ENCODE results near the gene LGALS7B.
"Not testable (repeated sequence)": the region's sequence is repeated elsewhere in the genome, so short reads cannot be mapped to it uniquely, and the experiment has no call there.

Gene LGALS7B

GRCh38 chr19:38770228-38770948 lies 18.6 kb upstream of the LGALS7B start:
- not testable (repeated sequence) for DNase-seq

- DNase-seq = not testable (repeated sequence)
Measured at GRCh38 chr19:38770949-38771275, 18.1 kb upstream of the LGALS7B start.

GRCh38 chr19:38771569-38771968 lies 17.4 kb upstream of the LGALS7B start:
- not testable (repeated sequence) for DNase-seq

GRCh38 chr19:38773469-38774177 lies 15.4 kb upstream of the LGALS7B start, which contains the start of gene LGALS7:
Gene LGALS7, minus strand, starts transcription at chr19:38773517. Its CDS starts 25 bp downstream, at chr19:38773492.
- DNase-seq = no peak

GRCh38 chr19:38774181-38774950 lies 14.6 kb upstream of the LGALS7B start:
- DNase-seq = no peak

- no peak for DNase-seq
Measured at GRCh38 chr19:38778733-38779132, 10.3 kb upstream of the LGALS7B start.

- no peak for DNase-seq
Measured at GRCh38 chr19:38780443-38780842, 8.6 kb upstream of the LGALS7B start.

- DNase-seq = peak; percentile 91
Measured at GRCh38 chr19:38781058-38781457, 7.9 kb upstream of the LGALS7B start.

- DNase-seq = not testable (repeated sequence)
Measured at GRCh38 chr19:38782212-38782611, 6.8 kb upstream of the LGALS7B start.

GRCh38 chr19:38784224-38784623 lies 4.8 kb upstream of the LGALS7B start:
- DNase-seq = peak; percentile 59

- no peak for DNase-seq
Measured at GRCh38 chr19:38785187-38785699, 3.8 kb upstream of the LGALS7B start.

GRCh38 chr19:38786061-38786460 lies 2.9 kb upstream of the LGALS7B start:
- not testable (repeated sequence) for DNase-seq

- no peak for DNase-seq
Measured at GRCh38 chr19:38786572-38787265, 2.3 kb upstream of the LGALS7B start.

GRCh38 chr19:38790507-38791403 lies 1.8 kb downstream of the LGALS7B start:
- not testable (repeated sequence) for DNase-seq

GRCh38 chr19:38791451-38792064 lies 2.6 kb downstream of the LGALS7B start:
- DNase-seq = not testable (repeated sequence)

GRCh38 chr19:38792250-38793111 lies 3.5 kb downstream of the LGALS7B start:
- peak; percentile 58 for DNase-seq

- DNase-seq = no peak
Measured at GRCh38 chr19:38793177-38793576, 4.2 kb downstream of the LGALS7B start.

- DNase-seq = no peak
Measured at GRCh38 chr19:38793671-38794070, 4.7 kb downstream of the LGALS7B start.

GRCh38 chr19:38795549-38795948 lies 6.5 kb downstream of the LGALS7B start:
- DNase-seq = no peak

GRCh38 chr19:38796154-38796553 lies 7.2 kb downstream of the LGALS7B start:
- DNase-seq = no peak

Data from hematopoietic multipotent progenitor cell treated with erythropoietin and hydrocortisone succinate and interleukin-3 and kit ligand, for 6 days (in vitro differentiated cells).